C4-2B (cell line): ENCODE measurements around the gene DUSP1.

ENCODE experiments used
- CTCF ChIP-seq: fragments of 450-650 bp; conservative IDR thresholded peaks from 2 replicates; pipeline ENCODE4 v1.5.1; 2017; ENCODE audit warnings: mild to moderate bottlenecking
- ZFX ChIP-seq: fragments of 450-650 bp; IDR thresholded peaks from 2 replicates; pipeline ENCODE4 v1.6.1; 2017

DNA sequence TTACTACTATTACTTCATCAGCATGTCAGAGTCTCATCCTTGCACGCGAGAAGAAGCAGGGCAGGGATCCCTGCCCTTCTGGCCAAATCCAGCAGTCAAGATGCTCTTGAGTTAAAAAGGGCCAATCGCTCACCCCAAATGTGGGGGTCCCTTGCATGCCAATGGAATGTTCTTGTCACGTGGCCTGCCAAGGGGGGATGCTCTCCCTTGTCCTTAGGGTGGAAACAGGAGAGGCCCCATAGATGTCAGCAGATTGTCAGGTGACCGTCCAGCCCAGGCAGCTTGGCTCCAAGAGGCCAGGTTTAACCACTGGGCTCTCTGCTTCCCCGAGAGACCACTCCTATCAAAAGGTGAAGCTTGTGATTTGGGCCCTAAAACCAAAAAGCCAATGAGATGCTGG, 25.3 kb upstream of the DUSP1 start:
- no peak for TF ChIP-seq CTCF
- no peak for TF ChIP-seq ZFX
